ENCODE measurements around the gene CAMTA1.

DNA sequence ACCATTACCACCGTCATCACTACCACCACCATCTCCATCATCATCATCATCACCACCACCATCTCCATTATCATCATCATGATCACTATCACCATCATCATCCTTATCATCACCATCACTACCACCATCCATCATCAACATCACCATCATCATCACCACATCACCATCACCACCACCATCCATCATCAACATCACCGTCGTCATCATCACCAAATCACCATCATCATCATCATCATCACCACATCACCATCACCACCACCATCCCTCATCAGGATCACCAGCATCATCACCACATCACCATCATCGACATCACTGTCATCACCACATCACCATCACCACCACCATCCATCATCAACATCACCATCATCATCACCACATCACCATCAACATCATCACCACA is 782.8 kb downstream of the CAMTA1 start:
- TF ChIP-seq CTCF (IDR thresholded peaks at IDR 0.05; ENCODE audit: borderline replicate concordance, extremely low read depth, low read length, poor library complexity, severe bottlenecking) (no peak), EZH2 (IDR thresholded peaks at IDR 0.05; ENCODE audit: borderline replicate concordance, low read depth, low read length, severe bottlenecking) (no peak)

Measured in DND-41 (cell line).